Mammary epithelial cell (primary cell): ENCODE data around the gene LSR.

ENCODE experiments used
- EZH2 ChIP-seq: IDR thresholded peaks from 2 replicates; pipeline ENCODE4 v1.6.1; 2012; ENCODE audit warnings: low read length, inconsistent platforms, borderline replicate concordance
- TF ChIP-seq, protein P1 (sequence below), 2 donors: IDR thresholded peaks in 1 of 2; conservative IDR thresholded peaks in 1 of 2; 2 replicates each; pipeline ENCODE4 v1.5.1; 2011 to 2012; ENCODE audit warnings: inconsistent platforms in 2 of 2, low read length in 2 of 2, mild to moderate bottlenecking in 2 of 2, control low read depth in 1 of 2, low read depth in 1 of 2; ENCODE audit not compliant: insufficient read depth in 1 of 2; ENCODE audit errors: extremely low read depth in 1 of 2

- TF ChIP-seq, protein P1, sequence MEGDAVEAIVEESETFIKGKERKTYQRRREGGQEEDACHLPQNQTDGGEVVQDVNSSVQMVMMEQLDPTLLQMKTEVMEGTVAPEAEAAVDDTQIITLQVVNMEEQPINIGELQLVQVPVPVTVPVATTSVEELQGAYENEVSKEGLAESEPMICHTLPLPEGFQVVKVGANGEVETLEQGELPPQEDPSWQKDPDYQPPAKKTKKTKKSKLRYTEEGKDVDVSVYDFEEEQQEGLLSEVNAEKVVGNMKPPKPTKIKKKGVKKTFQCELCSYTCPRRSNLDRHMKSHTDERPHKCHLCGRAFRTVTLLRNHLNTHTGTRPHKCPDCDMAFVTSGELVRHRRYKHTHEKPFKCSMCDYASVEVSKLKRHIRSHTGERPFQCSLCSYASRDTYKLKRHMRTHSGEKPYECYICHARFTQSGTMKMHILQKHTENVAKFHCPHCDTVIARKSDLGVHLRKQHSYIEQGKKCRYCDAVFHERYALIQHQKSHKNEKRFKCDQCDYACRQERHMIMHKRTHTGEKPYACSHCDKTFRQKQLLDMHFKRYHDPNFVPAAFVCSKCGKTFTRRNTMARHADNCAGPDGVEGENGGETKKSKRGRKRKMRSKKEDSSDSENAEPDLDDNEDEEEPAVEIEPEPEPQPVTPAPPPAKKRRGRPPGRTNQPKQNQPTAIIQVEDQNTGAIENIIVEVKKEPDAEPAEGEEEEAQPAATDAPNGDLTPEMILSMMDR (conservative IDR thresholded peaks at IDR 0.05 in 1 of 2, IDR thresholded peaks at IDR 0.05 in 1 of 2; ENCODE audit: extremely low read depth in 1 of 2, insufficient read depth in 1 of 2, low read depth in 1 of 2, low read length in 2 of 2) = no peak
- TF ChIP-seq EZH2 = no peak
Measured at GRCh38 chr19:35224681-35225571, 23.9 kb upstream of the LSR start.
